ENCODE results near the gene SLC44A4. TPM values are rescaled to one million over a fixed set of nuclear protein-coding genes. Genes with fewer than 3 reads are reported as not detected.
"Not testable (repeated sequence)": the region's sequence is repeated elsewhere in the genome, so short reads cannot be mapped to it uniquely, and the experiment has no call there.

The SLC44A4 gene
- polyA plus RNA-seq, 1 experiment: 0.04 TPM

- no peaks in the 10 kb centered on the region for H3K27me3 ChIP-seq (ENCODE audit: control insufficient read depth, insufficient read depth, low read length)
- H3K9me3 ChIP-seq (ENCODE audit: control insufficient read depth, insufficient read depth, low read length): no peaks in the 10 kb centered on the region
- TF ChIP-seq CTCF (IDR thresholded peaks at IDR 0.05; ENCODE audit: low read depth, low read length): no peak
- no peak overlapping the region for H3K27ac ChIP-seq (ENCODE audit: low read depth, low read length)
- CTCF ChIA-PET: interaction anchor here (1.4 kb wide), 1 partner anchor 40 kb away, joined by 3 read pairs; no protein-coding TSS in a partner anchor
- H3K4me3 ChIP-seq (ENCODE audit: low read depth, low read length): no peak overlapping the region
- POLR2A ChIA-PET: interaction anchor here (0.6 to 1.2 kb wide), 4 partner anchors 9 to 265 kb away, joined by 3 to 8 read pairs (median 3); no protein-coding TSS in a partner anchor
- no peak for DNase-seq (ENCODE audit: low read depth, low spot score)
Measured at GRCh38 chr6:31911826-31912585, 33.2 kb upstream of the SLC44A4 start.

- peak overlapping the region; percentile 39 for H3K27ac ChIP-seq (ENCODE audit: low read depth, low read length)
- CTCF ChIA-PET: interaction anchor here (0.6 to 3.3 kb wide), 2 partner anchors 43 to 348 kb away, joined by 3 to 15 read pairs; no protein-coding TSS in a partner anchor
- POLR2A ChIA-PET: interaction anchor here (0.6 to 1.0 kb wide), 3 partner anchors 42 to 62 kb away, joined by 3 to 4 read pairs (median 3); partner anchors contain the start of genes DXO, NELFE and SKIC2
- not testable (repeated sequence) for H3K9me3 ChIP-seq (ENCODE audit: control insufficient read depth, insufficient read depth, low read length); H3K27me3 ChIP-seq (ENCODE audit: control insufficient read depth, insufficient read depth, low read length); DNase-seq (ENCODE audit: low read depth, low spot score); H3K4me3 ChIP-seq (ENCODE audit: low read depth, low read length)
Measured at GRCh38 chr6:31909298-31909697, 30.5 kb upstream of the SLC44A4 start.

GRCh38 chr6:31908791-31909190 lies 30.0 kb upstream of the SLC44A4 start:
- Histone ChIP-seq H3K9me3 (ENCODE audit: control insufficient read depth, insufficient read depth, low read length) (no peaks in the 10 kb centered on the region), H3K27me3 (ENCODE audit: control insufficient read depth, insufficient read depth, low read length) (no peaks in the 10 kb centered on the region), H3K4me3 (ENCODE audit: low read depth, low read length) (no peak overlapping the region), H3K27ac (ENCODE audit: low read depth, low read length) (peak overlapping the region; percentile 65)
- DNase-seq (ENCODE audit: low read depth, low spot score): peak; percentile 76
- ChIA-PET POLR2A (interaction anchor here (0.6 to 1.1 kb wide), 3 partner anchors 63 to 1063 kb away, joined by 3 to 11 read pairs (median 4); partner anchors contain the start of gene DXO), CTCF (interaction anchor here (0.6 to 3.3 kb wide), 2 partner anchors 44 to 348 kb away, joined by 3 to 15 read pairs; no protein-coding TSS in a partner anchor)
- TF ChIP-seq CTCF (IDR thresholded peaks at IDR 0.05; ENCODE audit: low read depth, low read length): no peak

GRCh38 chr6:31908255-31908654 lies 29.5 kb upstream of the SLC44A4 start:
- DNase-seq (ENCODE audit: low read depth, low spot score); H3K27me3 ChIP-seq (ENCODE audit: control insufficient read depth, insufficient read depth, low read length); H3K9me3 ChIP-seq (ENCODE audit: control insufficient read depth, insufficient read depth, low read length); H3K4me3 ChIP-seq (ENCODE audit: low read depth, low read length): not testable (repeated sequence)
- ChIA-PET POLR2A (interaction anchor here (1.1 to 1.2 kb wide), 2 partner anchors 63 to 1064 kb away, joined by 4 to 11 read pairs; partner anchors contain the start of gene DXO), CTCF (interaction anchor here (3.3 kb wide), 1 partner anchor 44 kb away, joined by 15 read pairs; no protein-coding TSS in a partner anchor)
- peak overlapping the region; percentile 65 for H3K27ac ChIP-seq (ENCODE audit: low read depth, low read length)

GRCh38 chr6:31907158-31907813 lies 28.5 kb upstream of the SLC44A4 start:
- H3K27me3 ChIP-seq (ENCODE audit: control insufficient read depth, insufficient read depth, low read length): no peaks in the 10 kb centered on the region
- H3K27ac ChIP-seq (ENCODE audit: low read depth, low read length): peak overlapping the region; percentile 39
- no peak overlapping the region for H3K4me3 ChIP-seq (ENCODE audit: low read depth, low read length)
- TF ChIP-seq CTCF (IDR thresholded peaks at IDR 0.05; ENCODE audit: low read depth, low read length): no peak
- ChIA-PET CTCF (interaction anchor here (0.6 to 3.3 kb wide), 2 partner anchors 45 to 347 kb away, joined by 3 to 15 read pairs; no protein-coding TSS in a partner anchor), POLR2A (interaction anchor here (0.6 to 1.2 kb wide), 6 partner anchors 38 to 1065 kb away, joined by 3 to 11 read pairs (median 4); partner anchors contain the start of genes CFB, DXO and NEU1)
- H3K9me3 ChIP-seq (ENCODE audit: control insufficient read depth, insufficient read depth, low read length): no peaks in the 10 kb centered on the region
- peak; percentile 72 for DNase-seq (ENCODE audit: low read depth, low spot score)

GRCh38 chr6:31906727-31907126 lies 27.9 kb upstream of the SLC44A4 start:
- POLR2A ChIA-PET: interaction anchor here (0.6 to 1.1 kb wide), 4 partner anchors 39 to 112 kb away, joined by 3 to 7 read pairs (median 3); partner anchors contain the start of genes CFB and NEU1
- not testable (repeated sequence) for H3K4me3 ChIP-seq (ENCODE audit: low read depth, low read length); H3K27me3 ChIP-seq (ENCODE audit: control insufficient read depth, insufficient read depth, low read length); DNase-seq (ENCODE audit: low read depth, low spot score); H3K9me3 ChIP-seq (ENCODE audit: control insufficient read depth, insufficient read depth, low read length); H3K27ac ChIP-seq (ENCODE audit: low read depth, low read length)
- CTCF ChIA-PET: interaction anchor here (0.6 to 5.1 kb wide), 3 partner anchors 45 to 347 kb away, joined by 3 to 29 read pairs (median 15); no protein-coding TSS in a partner anchor
